NCI-H460 (cell line): Measurements from ENCODE around the gene WEE1. TPM values are rescaled to one million over a fixed set of nuclear protein-coding genes. Genes with fewer than 3 reads are reported as not detected.

Source experiments
- DNase-seq: peaks from one replicate; pipeline ENCODE4 v3.0.0-alpha.2; 2016; ENCODE audit warnings: low read depth; ENCODE audit errors: extremely low read depth
- total RNA-seq: library from RNA; depleted of rRNA; stranded (reverse); fragments of >200 nt; shearing (Covaris generic); gene quantifications from 2 replicates; pipeline ENCODE4 v1.2.3, GENCODE V29; 2014

The WEE1 gene
- total RNA-seq, 1 experiment from 2014 or later, result 24.2 TPM

DNA sequence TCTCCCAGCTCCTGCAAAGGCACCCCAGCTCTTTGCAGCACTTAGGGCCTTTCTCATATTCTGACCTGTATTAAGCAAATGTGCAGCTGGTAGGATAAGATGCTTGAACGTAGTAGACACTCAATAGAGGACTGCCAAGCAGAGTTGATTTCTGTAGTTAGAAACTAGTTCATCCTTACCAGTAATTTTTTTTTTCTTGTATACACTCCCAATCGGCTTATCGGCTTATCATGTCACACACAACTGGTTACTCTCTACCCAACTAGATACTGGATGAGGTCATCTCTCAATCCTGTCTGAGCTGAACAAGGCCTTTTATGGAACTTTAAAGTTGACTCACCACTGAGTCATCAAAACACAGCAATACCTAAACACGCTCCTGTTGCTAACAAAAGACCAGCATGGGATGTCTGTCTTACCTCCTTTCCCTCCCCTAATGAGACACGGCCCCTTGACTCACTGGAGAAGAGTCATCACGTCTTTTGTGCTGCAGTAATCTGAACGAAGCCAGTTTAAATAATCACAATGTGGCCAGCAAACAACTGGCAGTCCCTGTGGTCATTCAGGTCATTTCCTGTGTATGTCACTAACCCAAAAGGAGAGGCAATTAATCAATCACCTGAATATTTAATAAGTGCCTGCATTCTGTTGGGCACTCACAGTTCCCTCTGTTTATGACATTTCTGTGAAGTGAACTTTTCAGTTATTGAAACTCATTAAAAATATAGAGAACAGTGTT lies 7.5 kb upstream of the WEE1 start:
- peak; percentile 90 for DNase-seq

DNA sequence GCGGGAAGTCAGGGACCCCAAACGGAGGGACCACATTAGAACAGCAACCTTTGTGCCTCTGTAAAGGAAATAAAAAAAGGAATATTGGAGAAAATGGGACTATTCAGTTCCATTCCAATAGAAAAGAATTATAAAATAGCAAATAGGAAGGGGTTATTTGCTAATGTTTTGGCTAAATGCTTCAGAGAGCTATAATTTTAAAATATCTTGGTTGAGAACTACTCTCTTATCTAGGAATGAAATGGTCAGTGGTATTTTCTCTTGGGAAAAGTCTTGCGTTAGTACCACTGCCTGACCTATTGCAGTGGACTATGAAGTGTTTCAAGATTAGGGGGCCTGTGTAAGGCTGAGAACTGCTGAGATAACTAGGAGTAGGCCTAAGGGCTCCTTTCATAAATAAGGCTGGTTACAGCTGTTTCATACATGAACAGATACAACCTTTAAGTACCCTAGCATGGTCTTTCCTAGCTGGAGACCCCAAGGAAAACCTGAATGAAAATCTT lies 6.9 kb upstream of the WEE1 start:
- DNase-seq, result no peak

DNA sequence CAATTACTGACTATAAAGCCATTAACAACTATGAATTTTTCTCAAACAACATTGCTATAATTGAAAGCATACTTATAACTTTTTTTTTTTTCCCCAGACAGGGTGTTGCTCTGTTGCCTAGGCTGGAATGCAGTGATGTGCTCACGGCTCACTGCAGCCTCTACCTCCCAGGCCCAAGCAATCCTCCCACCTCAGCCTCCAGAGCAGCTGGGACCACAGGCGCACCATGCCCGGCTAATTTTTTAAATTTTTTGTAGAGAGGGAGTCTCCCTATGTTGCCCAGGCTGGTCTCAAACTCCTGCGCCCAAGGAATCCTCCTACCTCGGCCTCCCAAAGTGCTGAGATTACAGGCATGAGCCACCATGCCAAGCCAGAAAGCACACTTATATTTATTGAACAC lies 6.1 kb upstream of the WEE1 start:
- no peak for DNase-seq

DNA sequence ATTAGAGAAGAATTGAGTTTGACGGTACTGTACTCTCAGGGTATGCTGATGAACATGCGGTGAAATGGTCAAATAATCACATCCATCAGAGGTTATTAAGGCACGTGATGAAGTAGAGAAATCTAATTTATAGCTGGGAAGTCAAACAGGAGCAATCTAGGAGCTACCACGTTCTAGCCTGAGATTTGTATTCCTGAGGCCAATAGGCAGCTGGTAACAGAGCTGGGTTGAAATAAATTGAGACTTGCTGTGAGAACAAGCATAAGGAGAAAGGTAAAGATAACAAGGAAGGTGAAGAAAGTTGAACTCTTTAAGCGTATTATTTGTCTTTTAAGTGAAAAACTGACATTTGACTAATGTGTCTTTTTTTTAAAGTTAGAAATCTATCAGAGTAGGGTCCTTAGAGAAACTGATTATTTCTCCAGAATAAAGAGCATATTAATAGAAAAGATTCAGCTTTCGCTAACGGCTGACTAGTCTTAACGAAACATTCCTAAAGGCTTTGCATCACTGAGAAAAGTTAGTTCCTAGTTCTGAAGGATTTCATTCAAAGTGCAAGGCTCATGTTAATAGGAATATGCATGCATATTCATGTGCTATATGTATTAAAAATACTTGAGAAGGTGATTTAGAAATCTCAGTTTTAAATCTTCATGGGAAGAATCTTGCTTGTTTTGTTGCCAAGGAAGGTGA lies 5.2 kb upstream of the WEE1 start:
- no peak for DNase-seq

DNA sequence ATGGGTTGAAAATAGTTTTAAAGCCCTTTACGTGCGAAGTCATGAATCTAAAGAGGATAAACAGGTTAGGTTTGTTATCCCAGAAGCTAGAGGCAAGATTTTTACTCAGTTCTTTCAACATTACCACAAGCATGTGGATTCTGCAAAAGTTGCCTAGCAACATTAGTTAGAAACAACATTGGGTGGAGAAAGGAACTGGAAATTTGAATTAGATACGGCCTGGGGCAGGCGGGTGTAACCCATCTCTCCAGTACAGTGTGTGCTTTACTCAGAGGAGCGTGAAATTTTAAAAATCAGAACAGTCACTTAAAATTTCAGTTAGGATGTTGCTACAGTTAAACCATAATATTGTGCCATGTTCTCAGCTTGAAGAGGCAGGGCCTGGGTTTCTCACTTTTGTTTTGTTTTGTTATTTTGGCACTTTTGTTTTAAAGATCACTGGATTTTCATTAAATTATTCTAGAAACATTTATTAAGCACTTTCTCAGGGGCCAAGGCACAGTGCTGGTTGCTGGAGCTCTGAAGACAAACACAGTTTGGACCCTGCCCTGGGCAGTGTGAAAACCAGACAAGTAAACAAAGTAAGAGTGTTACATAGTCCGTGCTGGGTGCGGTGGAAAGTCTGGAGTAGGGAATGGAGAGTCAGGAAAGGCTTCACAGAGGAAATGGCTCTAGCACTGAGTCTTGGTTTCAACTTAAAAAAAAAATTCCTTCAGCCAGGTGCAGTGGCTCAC lies 4.4 kb upstream of the WEE1 start:
- peak; percentile 46 for DNase-seq

DNA sequence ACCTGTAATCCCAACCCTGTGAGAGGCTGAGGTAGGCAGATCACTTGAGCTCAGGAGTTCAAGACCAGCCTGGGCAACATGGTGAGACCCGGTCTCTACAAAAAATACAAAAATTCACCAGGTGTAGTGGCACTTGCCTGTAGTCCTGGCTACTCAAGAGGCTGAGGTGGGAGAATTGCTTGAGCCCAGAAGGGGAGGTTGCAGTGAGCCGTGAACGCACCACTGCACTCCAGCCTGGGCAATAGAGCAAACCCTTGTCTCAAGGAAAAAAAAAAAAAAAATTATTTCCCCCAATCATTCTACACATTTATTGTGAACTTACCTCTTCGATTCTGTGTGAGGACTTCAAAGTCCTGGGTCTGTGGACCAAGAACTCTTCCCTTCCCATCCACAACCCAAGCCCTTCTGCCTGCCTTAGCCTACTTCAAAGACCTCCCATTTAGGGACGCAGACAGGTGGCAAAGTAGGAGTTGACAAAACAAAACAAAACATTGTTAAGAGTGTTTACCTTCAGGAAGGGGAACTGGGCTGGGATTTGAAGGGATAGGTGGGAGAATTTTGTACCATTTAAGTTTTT lies 3.8 kb upstream of the WEE1 start:
- no peak for DNase-seq

DNA sequence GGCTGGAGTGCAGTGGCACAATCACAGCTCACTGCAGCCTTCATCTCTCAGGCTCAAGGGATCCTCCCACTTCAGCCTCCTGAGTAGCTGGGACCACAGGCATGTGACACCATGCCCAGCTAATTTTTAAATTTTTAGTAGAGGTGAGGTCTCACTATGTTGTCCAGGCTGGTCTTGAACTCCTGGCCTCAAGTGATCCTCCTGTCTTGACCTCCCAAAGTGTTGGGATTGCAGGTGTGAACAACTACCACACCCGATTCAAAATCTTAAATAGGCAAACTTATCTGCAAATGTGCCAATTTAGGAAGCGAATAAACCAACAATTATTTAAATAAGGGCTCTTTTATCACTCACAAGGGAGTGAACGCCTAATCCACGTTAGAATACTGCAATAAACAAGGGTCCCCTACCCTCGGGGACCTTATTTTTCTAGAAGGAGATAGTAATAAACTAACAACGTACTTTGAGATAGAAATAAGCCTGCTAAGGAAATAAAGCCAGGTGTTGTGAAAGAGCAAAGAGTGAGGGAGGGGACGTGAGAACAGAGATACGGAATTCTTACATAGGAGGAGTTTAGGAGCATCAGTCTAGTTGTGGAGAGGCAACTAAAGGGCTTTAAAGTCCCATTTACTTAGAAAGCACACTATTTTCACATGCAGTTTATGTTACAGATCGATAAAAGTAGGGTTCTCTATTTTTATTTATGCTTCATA lies 3.0 kb upstream of the WEE1 start:
- no peak for DNase-seq

DNA sequence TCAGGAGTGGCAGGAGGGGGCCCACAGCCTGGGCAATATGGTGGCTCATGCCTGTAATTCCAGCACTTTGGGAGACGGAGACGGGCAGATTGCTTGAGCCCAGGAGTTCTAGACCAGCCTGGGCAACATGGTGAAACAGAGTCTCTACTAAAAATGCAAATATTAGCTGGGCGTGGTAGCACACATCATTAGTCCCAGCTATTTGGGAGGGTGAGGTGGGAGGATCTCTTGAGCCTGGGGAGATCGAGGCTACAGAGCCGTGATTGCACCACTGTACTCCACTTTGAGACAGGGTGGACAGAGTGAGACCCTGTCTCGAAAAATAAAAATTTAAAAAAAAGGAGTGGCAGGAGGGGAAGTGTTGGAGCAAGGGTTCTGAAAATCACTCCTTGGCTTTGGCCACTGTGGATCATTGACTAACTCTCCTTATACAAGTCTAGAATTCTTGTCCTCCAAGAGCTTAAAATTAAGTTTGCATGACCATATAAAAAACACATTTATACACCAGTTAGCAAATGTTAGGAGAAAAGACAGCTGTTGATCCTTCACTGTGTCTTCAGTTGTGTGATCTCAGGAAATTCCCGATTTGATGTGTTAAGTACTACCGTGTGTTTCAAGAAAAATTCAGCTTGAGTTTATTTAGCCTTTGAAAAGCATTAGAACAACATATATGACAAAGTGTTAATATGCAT lies 2.3 kb upstream of the WEE1 start:
- no peak for DNase-seq

DNA sequence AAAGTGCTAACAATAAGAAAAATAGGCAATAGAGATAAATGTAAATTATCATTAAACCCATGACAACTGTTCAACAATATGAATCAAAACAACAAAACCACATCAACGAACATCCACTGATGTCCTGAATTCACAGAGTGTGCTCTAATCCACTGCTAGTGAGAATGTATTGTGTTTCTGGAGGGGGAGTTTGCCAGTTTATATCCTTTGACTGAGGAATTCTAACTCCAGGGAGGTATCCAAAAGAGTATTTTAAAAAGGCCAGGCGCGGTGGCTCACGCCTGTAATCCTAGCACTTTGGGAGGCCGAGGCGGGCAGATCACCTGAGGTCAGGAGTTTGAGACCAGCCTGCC lies 1.7 kb upstream of the WEE1 start:
- DNase-seq, result no peak

DNA sequence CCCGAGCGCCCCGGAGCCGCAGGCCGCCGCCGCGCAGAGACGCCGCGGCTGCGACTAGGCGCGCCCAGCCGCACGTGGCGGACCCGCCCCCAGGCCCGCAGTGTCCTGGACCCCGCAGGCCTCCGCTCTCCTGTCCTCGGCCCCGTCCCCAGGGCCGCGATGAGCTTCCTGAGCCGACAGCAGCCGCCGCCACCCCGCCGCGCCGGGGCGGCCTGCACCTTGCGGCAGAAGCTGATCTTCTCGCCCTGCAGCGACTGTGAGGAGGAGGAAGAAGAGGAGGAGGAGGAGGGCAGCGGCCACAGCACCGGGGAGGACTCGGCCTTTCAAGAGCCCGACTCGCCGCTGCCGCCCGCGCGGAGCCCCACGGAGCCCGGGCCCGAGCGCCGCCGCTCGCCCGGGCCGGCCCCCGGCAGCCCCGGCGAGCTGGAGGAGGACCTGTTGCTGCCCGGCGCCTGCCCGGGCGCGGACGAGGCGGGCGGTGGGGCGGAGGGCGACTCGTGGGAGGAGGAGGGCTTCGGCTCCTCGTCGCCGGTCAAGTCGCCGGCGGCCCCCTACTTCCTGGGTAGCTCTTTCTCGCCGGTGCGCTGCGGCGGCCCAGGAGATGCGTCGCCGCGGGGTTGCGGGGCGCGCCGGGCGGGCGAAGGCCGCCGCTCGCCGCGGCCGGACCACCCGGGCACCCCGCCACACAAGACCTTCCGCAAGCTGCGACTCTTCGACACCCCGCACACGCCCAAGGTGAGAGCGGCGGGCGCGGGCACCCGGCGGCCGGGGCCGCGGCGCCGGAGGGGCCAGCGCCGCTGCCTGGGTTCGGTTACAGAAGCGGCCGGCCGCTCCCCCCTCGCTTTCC lies 528 bp downstream of the WEE1 start:
- DNase-seq, result no peak

DNA sequence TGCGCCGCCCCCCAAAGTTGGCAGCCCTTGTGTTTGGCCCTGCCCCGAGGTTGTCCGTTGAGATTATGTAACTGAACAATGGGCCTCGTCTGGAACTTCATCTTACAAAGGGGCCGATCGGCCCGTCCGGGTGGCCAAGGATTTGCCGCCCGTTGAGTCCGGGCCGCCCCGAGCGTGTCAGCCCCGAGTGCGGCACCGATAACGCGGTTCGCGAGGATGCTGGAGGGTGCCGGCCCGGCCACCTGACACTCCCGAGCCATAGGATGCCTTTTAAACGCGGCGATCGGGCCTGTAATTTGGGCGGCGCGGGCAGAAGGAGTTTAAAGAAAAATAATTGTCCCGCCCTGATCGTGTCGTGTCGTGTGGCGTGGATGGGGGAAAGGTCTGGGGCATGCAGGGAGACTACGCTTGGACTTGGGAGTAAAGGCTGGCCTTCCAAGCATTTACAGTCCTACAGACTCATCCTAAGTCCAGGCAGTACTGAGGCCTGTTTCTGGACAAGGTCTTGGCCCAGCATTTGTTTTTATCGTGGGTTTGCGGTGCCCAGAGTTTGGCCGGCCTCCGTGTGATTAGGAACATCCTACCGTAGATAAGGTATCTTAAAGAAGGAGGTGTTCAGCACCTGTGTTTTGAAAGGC lies 1.3 kb downstream of the WEE1 start:
- DNase-seq, result no peak

DNA sequence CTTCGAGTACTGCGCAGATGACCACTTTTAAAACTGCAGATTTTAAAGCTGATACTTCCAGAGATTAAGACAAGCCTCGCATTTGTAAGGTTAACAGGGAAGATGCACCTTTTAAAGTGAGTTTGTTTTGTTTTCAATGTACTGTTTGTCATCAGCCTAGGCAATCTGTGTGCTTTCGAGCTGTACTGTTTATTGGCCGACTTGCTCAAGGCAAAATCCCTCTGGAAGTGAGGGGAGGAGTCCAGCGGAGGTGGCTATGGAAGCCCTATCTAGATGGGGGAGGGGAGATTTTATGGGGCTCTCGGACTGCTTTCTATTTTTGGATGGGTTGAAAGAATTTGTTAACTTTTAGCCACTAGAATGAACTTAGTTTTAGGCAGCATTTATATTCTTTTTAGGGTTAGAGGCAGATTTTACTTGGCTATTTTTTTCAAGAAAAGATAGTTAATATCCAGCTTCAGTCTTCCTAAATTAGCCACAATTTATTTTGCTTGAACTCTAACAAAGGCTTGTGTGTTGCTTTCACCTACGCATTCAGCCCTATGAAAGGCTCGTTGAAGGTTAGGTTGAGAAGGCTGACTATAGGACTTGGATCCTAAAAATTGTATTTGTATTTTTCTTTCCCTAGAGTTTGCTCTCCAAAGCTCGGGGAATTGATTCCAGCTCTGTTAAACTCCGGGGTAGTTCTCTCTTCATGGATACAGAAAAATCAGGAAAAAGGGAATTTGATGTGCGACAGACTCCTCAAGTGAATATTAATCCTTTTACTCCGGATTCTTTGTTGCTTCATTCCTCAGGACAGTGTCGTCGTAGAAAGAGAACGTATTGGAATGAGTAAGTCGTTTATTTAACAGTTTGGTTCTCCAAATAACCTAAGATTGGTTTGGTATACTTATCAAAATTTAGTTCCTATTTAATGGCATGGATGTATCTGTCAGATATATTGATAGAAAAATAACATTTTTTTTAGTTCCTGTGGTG lies 2.1 kb downstream of the WEE1 start:
- DNase-seq, result peak; percentile 68

DNA sequence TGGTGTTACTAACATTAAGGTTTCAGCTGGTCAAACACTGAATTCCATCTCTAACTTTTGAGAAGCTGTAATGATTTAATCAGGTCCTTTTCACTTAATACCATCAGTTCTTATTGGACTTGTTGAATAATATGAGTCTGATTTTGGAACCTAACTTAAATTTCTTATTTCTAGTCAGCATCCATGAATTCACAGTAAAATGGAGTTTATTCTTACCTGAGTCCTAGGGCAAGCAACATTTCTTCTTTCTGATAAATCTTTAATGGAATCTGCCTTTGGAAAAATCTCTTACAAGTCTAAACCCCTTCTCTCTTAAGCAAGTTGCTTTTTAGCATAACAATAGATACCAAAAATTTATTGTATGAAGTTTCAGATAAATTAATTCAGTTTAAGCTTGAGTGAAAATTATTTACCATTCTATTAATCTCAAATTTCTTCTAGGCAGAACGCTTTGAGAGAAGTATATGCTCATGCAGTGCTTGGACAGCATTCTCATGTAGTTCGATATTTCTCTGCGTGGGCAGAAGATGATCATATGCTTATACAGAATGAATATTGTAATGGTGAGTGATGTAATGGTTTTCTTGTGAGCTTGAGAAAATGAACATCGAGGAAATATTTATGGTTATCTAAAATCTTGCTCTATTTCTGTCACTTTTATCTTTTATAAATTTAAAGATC lies 3.4 kb downstream of the WEE1 start:
- no peak for DNase-seq

DNA sequence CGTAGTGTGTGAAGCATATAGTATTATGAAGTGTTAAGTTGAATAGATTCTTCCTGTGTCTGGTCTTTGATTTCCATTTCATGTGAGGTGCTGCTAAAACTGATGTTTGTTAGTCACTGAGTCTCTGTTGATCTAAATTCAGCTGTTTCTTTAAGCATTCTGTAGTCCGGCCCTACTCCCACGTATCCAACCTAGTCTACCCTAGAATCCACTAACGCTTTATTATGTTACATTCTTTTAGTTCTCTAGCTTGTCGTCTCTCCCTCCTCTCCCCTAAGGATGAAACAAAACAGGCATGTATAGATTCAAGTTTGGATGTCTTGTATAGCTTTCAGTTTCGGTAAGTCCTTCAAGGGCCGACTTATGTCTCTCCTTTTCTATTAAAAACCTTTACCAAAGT lies 4.1 kb downstream of the WEE1 start:
- no peak for DNase-seq

DNA sequence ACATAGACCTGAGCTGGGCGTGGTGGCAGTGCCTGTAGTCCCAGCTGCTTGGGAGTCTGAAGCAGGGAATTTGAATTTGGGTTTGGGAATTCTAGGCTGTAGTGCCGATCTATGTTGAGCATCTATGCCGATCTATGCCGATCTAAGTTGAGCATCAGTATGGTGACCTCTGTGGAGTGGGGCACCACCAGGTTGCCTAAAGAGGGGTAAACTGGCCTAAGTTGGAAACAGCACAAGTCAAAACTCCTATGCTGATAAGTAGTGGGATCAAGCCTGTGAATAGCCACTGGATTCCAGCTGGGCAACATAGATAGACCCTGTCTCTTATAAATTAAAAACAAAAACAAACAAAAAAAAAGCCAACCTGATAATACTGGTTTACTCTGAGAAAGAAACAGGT lies 7.4 kb downstream of the WEE1 start:
- DNase-seq, result no peak

DNA sequence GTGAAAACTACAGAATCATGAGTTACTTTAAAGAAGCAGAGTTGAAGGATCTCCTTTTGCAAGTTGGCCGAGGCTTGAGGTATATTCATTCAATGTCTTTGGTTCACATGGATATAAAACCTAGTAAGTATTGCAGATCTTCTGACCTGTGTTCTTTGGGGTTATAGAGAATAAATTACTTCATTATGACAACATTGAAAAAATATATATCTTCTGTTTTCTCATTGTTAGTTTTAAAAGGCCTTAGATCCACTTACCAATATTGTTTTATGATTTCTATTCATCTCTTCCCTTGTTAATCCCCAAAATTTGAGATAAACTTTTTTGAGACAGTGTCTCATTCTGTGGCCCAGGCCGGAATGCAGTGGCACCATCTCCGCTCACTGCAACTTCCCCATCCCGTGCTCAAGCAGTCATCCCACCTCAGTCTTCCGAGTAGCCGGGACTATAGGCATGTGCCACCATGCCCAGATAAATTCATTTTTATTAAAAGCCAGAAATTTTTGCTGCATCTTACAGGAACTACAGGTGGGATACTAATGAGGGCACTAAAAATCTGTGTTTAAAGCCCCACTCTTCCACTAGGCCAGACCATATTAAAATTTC lies 8.2 kb downstream of the WEE1 start:
- DNase-seq, result no peak

DNA sequence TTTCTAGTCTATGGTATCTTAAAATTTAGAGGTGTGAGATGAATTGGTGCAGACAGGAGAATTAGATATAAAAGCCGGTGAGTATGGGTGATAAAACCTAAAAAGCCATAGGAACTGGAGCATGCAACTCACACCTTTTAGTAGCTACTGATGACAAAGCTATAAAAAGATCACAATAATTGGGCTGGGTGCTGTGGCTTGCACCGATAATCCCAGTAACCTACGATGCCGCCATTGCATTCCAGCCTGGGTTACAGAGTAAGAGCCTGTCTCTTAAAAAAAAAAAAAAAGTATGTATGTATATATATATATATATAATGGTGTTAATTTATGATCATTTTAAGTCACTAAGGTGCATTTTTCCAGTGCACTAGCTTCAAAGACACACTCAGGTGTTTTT lies 17.2 kb downstream of the WEE1 start:
- DNase-seq, result no peak
